Measurements from ENCODE around the gene SYNJ2. TPM values are rescaled to one million over a fixed set of nuclear protein-coding genes. Genes with fewer than 3 reads are reported as not detected.

The SYNJ2 gene
- total RNA-seq, 1 donor from 2014 or later: 42.7 TPM

GRCh38 chr6:157976345-157977175 is 5.1 kb upstream of the SYNJ2 start:
- no peaks in the 10 kb centered on the region for H3K36me3 Mint-ChIP-seq
- H3K27ac Mint-ChIP-seq: no peak overlapping the region
- H3K27me3 Mint-ChIP-seq (ENCODE audit: low read depth): peaks cover 3% of the 10 kb centered on the region
- no peak for DNase-seq (ENCODE audit: low spot score in 2 of 2, unreplicated experiment in 2 of 2)
- no peak for TF ChIP-seq CTCF (IDR thresholded peaks at IDR 0.05; ENCODE audit: unreplicated experiment)
- H3K9me3 Mint-ChIP-seq: no peaks in the 10 kb centered on the region
- H3K4me3 Mint-ChIP-seq: no peak overlapping the region
- peaks cover 17% of the 10 kb centered on the region for H3K4me1 Mint-ChIP-seq

GRCh38 chr6:157977176-157977804 is 4.4 kb upstream of the SYNJ2 start:
- no peak for TF ChIP-seq CTCF (IDR thresholded peaks at IDR 0.05; ENCODE audit: unreplicated experiment)
- no peak for DNase-seq (ENCODE audit: low spot score in 2 of 2, unreplicated experiment in 2 of 2)
- Mint-ChIP-seq H3K27ac (peak overlapping the region; percentile 39), H3K36me3 (no peaks in the 10 kb centered on the region), H3K4me3 (no peak overlapping the region), H3K9me3 (no peaks in the 10 kb centered on the region), H3K27me3 (ENCODE audit: low read depth) (peaks cover 3% of the 10 kb centered on the region), H3K4me1 (peaks cover 12% of the 10 kb centered on the region)

GRCh38 chr6:157978021-157978783 is 3.5 kb upstream of the SYNJ2 start:
- H3K4me3 Mint-ChIP-seq: no peak overlapping the region
- peaks cover 13% of the 10 kb centered on the region for H3K4me1 Mint-ChIP-seq
- H3K9me3 Mint-ChIP-seq: no peaks in the 10 kb centered on the region
- H3K27me3 Mint-ChIP-seq (ENCODE audit: low read depth): peaks cover 3% of the 10 kb centered on the region
- no peak for TF ChIP-seq CTCF (IDR thresholded peaks at IDR 0.05; ENCODE audit: unreplicated experiment)
- H3K27ac Mint-ChIP-seq: peak overlapping the region; percentile 39
- no peaks in the 10 kb centered on the region for H3K36me3 Mint-ChIP-seq
- DNase-seq (ENCODE audit: low spot score in 2 of 2, unreplicated experiment in 2 of 2): no peak

GRCh38 chr6:157980288-157981131 is 1.2 kb upstream of the SYNJ2 start:
- Mint-ChIP-seq H3K36me3 (no peaks in the 10 kb centered on the region), H3K4me3 (peak overlapping the region; percentile 63), H3K27me3 (ENCODE audit: low read depth) (peaks cover 3% of the 10 kb centered on the region), H3K4me1 (peaks cover 34% of the 10 kb centered on the region), H3K9me3 (no peaks in the 10 kb centered on the region), H3K27ac (peak overlapping the region; percentile 92)
- DNase-seq (ENCODE audit: low spot score in 2 of 2, unreplicated experiment in 2 of 2): no peak
- TF ChIP-seq CTCF (IDR thresholded peaks at IDR 0.05; ENCODE audit: unreplicated experiment): no peak

- H3K4me3 Mint-ChIP-seq: peak overlapping the region; percentile 63
- H3K9me3 Mint-ChIP-seq: no peaks in the 10 kb centered on the region
- H3K27me3 Mint-ChIP-seq (ENCODE audit: low read depth): peaks cover 3% of the 10 kb centered on the region
- peak overlapping the region; percentile 92 for H3K27ac Mint-ChIP-seq
- no peak for DNase-seq (ENCODE audit: low spot score in 2 of 2, unreplicated experiment in 2 of 2)
- H3K4me1 Mint-ChIP-seq: peaks cover 40% of the 10 kb centered on the region
- TF ChIP-seq CTCF (IDR thresholded peaks at IDR 0.05; ENCODE audit: unreplicated experiment): no peak
- H3K36me3 Mint-ChIP-seq: no peaks in the 10 kb centered on the region
These were observed 600 bp upstream of the SYNJ2 start for GRCh38 chr6:157981132-157981394.

Measured in mesothelial cell of epicardium (in vitro differentiated cells).